ENCODE measurements around the gene NUDCD3.

Gene NUDCD3

DNA sequence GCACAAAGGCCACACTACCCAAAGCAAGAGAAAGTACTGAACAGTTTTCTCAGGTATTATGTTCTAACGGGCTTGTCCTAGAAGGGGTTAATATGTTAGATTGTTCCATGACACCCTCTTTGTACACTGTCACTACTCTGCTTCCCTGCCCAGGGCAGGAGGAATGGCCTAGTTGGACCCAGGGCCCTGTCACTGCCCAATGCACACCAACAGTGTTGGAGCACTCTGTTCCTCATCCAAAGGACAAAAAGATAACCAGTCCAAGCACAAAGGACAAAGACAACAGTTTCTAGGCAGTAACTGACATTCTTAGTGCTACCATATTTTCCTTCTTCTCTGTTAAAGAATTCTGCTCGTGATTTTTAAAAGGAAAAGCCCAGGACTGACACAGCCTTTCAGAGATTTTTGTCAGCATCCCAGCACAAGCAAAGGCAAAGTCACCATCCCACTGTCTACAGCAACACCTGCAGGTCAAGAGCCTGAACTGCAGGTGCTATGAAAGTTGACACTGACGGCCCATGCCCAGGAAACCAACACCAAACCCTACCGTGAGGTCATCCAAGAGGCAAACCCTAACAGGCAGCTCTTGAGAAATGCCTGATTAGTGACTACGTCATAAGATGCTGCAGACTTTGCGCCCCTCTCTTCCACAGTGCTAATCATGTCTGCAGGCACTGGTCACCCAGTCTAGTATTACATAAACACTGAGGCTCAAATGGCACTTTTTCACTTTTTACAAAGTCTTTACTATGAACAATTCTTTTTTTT is 13.2 kb downstream of the NUDCD3 start:
- DNase-seq = peak; percentile 65

DNA sequence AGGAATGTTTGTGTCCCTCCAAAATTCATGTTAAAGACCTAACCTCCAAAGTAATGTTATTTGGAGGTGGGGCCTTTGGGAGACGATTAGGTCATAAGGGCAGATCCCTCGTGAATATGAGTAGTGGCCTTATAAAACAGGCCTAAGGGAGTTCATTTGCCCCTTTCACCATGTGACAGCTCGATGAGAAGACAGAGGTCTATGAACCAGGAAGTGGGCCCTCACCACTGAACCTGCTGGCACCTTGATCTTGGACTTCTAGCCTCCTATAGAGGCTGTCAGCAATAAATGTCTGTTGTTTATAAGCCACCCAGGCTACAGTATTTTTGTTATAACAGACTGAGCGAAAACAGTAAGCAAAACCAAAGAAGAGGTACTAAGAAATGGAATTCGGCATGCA is 14.1 kb downstream of the NUDCD3 start:
- DNase-seq = no peak

DNA sequence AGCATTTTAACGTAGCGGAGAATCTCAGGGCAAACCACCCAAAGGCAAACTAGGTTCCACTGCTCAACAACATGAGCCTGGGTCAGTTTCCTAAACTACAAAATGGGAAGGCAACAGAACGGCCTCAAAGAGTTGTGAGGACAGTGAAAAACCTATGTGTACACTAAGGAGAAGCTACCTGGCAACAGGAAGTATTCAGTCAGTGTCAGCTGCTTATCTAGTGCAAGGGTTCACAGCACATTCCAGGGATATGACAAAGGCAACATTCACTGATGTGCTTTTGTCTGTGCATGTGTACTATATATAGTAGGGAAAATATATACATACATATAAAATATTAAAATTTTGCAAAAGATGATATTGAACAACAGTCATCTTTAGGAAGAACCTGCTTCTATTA is 17.2 kb downstream of the NUDCD3 start:
- no peak for DNase-seq

DNA sequence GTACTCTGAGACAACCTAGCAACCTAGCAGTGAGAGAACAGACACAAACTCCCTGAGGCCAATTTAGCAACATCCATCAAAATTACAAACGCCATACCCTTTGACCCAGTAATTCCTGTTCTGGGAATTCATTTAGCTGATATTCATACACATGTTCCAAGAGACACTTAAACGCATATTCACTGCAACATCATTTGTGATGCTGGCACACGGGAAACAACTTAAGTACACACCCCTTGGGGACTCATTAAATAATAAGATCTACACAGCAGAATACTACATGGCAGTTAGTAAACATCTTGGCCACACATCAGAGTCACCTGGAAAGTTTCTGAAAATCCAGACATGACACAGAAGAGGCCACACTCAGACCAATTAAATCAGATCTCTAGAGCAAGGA is 17.6 kb downstream of the NUDCD3 start:
- DNase-seq = no peak

DNA sequence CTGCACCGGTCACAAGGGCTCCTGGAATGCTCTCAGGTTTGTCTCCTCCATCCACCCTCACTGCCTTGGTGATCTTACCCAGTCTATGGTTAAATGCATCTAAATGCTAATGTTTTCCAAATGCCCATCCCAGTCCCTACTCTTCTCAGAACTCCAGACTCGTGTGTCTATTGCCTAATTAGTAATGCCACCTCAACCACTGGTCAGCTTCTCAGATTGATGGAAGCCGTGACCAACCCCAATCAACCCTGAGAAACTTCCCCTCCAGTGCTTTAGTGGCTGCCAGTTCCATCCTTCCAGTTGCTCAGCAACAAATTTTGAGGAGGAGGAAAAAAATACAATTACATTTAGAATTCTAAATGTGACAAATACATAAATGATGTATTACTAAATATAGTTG is 18.6 kb downstream of the NUDCD3 start:
- no peak for DNase-seq

DNA sequence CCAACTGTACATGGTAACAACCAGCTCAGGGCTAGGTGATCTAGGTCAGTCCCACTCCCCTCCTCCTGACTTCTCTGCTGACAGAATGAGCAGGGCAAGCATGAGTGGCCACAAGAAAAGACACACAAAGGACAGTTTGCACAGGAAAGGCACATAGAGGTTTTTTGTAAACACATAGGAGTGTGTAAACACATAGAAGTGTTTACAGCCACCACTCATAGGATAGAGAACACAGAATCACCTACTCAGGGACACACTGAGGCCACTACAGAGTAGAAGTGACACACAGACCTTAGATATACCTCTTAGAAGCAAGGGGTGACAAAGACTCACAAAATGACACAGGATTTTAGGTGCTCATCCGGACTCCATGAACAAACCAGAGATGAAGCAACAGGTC is 19.0 kb downstream of the NUDCD3 start:
- DNase-seq = no peak

DNA sequence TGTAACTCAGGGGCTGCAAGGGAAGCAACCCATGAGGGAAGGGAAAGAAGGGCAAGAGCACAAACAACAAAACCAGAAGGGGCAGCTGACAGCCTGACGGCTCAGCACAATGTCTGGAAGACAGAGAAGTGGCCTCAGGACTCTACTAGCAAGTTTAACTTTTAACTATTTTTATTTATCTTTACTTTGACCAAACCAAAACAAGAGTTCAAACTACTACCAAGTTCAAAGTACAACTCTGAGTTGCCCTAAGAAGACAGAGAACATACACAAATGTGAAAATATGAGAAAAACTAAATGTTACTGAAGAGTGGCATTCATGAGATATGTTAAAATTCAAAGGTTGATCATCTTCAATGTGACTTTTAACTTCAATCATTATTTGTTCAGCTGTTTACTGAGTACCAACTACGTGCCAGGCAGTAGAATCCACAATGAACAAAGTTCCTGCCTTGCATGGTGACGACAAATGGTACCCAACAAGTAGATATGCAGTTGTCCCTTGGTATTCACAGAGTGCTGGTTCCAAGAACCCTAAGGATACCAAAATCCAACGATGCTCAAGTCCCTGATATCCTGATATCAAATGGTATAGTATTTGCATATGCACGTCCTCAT is 19.7 kb downstream of the NUDCD3 start:
- DNase-seq = no peak

DNA sequence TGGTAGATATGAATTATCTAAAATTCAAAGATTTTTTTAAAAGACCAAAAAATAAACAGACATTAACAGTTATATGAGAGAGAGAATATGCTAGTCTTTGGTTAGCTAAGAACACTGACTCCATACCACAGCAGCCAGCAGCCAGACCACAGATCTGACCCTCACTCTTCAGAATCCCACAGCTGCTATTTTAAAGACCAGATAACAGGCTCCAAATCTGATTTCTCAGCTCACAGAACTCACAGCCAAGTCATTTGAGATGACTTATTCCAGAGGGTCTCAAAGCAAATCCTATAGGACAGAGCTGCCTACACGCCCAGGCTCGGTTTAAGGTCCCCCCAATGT is 20.4 kb downstream of the NUDCD3 start:
- DNase-seq = no peak

DNA sequence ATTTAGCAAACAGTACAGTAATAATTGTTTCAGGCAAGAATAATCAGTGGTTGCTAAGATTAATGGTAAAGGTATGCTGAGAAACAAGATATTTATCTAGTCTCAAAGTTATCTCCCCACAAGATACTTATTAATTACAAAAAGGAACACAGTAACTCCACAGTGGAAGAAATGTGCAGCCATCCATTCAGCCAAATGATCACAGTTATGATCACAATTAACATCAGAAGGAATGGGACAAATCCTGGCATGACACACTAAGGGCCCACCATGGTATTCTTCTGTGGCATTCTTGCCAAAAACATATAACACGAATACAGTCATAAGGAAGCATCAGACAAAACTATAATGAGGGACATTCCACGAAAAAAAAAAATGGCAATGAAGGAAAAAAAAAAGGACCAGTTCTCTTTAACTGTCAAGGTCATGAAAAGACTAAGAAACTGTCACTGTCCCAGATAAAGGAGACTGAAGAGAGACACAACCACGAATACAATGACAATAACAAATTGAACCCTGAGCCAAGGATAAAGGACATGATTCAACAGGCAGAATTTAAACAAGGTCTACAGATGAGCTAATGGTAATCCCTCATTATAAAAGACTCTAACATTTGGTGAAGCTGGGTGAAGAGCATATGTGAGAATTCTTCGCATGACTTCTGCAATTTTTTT is 20.9 kb downstream of the NUDCD3 start:
- DNase-seq = no peak

DNA sequence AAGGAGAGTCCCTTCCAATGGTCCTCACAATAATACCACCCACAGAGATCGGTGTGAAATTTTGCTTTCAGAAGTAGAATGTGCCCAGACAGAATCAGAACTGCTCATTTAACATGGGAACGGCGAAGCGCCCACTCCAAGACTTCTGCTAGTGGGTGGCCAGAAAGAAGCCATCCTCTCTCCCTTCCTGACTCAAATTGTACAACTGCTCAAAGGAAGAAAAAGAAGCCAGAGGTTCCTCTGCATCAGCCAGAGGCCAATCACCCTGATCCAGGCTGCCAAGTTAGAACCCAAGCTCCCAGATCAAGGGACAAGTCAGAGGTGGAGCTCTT is 23.3 kb downstream of the NUDCD3 start:
- no peak for DNase-seq

DNA sequence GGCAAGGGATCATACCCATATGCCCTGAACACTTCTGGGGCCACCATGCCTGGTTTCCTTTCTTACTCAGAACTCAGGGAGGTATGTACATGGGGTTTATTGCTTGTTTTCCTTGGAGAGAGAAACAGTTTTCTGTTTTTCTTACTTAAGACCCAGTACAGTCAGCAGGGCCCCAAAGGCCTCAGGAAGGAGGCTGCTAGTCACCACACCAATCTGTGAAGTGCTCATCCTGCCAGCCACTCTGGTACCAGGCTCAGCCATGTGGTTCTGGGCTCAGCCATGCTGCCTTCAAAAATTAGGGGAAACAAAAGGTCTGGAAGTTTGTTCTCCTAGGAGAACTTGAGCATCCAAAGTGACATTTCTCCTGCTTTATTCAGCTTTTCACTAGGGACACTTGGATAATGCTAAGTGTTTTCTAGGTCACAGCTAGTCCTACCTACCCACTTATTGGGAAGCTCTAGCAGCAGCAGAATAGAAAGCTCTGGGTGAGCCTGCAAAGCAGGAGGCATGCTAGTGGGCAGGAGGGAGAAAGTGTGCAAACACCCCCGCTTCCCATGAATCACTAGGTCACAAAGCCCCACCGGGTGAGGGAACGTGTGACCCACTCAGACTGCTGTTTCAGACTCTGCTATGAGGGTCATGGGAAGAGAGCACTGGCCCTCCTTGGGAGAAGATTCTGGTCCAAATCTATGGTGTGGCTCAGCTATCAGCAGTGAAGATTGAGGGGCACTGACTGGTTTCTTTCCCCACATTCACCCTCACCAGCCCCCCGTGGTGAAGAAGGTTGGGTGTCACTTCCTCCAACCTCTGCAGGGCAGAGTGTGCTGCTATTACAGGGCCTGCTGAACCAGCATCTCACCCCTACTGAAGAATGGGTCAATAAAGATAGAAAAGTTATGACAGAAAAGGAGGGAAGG is 23.9 kb downstream of the NUDCD3 start:
- DNase-seq = peak; percentile 7

DNA sequence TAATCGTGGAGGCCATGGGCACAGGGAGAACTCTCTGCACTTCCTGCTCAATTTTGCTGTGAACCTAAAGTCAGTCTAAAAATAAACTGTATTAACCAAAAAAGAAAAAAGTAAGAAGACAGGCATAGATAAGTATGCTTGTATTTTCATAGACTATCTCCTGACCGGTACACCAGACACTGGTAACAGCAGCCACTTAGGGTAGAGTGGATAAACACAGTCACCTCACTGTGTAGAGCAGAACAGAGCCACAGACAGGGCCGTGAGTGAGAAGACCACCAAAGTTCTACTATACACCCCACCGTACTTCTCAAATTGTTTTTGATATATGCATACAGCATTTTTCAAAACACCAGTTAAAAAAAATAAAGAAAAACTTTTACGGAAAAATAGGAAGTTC is 25.0 kb downstream of the NUDCD3 start:
- no peak for DNase-seq

DNA sequence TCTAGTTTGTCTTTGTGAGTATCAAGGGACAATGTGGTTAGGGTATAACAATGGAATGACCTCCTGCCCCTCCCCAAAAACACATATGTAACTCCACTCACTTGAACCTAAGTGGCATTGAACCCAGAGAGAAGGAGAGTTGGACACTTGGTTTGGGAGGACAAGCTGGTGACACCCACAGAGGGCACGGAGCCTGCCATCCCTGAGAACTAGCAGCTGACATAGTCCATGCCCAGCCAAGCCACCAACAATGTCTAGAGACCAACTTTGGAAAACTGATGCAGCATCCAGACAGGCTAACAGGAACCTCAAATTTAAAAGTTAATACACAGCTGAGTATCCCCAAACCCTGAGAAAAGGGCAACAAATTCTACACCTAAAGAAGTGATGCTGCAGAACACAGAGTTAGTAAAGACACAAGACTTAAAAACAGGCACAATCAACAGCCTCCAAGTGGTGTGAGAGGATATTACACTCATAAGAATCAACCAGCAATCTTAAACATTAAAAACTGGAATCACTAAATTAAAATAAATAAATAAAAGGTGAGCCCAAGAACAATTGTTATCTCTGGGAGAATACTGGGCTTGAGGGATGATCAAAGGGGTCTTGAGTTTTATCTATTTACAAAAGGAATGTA is 27.2 kb downstream of the NUDCD3 start:
- no peak for DNase-seq

DNA sequence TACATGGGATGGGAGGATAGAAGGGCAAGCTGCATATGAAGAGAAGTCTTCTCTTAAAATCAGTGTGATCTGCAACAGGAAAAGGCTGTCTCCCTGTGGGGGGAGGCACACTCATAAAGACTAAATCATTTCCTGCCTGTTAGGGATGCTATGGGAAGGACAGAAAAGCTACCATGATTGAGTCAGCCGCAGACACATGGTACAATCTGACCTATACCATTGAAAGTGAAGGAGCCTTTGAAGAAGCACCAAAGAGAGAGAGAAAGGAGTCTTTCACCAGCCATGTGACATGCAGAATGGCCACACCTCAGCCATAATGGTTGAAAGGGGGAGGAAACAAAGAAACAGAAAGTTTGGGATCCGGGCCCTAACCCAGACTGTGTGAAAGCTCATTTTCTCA is 29.1 kb downstream of the NUDCD3 start:
- peak; percentile 4 for DNase-seq

DNA sequence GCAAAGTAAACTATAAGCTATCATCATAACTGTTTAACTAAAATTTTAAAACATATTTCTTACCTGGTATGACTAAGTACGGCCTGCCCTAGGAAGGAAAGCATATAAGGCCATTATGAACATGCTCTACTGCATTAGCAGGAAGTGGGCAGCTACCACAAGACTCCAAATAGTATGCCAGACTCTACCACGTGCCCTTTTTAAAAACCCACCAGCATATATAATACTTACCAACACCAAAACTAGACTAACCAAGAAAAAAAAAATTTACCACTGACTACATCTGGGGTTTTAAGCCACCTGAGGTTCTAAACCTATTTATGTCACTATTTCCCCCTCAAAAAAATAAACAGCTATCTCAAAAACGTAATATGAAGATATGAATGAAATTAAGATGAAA is 30.1 kb downstream of the NUDCD3 start:
- peak; percentile 46 for DNase-seq

DNA sequence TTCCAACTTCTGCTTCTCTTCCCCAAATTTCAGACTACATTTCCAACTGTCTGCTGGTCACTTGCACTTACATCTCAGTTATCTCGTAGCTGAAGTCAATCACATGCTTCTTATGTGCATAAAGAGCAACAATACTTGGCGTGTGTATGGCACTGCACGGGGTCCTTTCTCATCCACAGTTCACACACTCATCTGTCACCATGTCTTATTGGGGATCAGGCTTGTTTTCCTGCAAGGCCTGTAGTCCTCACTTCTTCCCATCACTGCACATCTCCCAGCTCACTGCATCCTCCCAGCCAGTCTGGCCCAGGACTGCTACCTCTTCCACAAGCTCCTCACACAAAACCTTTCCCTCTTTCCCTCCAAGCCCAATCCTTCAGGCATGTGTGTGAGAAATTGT is 35.3 kb downstream of the NUDCD3 start:
- DNase-seq = no peak

DNA sequence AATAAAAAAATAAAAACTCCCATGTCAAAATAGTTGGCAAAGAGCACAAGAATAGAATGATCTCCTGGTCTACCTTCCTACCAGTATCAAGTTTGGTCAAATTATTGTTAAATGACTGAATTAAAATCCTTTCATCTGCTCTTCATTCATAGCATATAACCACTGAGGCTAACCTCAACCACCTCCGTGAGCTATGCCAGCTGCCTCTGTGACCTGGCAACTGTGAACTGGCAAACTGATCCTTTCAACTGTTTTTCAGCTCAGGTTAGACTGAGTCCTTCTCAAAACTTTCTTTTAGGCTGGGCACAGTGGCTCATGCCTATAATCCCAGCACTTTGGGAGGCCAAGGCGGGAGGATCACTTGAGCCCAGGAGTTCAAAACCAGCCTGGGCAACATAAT is 36.1 kb downstream of the NUDCD3 start:
- no peak for DNase-seq

DNA sequence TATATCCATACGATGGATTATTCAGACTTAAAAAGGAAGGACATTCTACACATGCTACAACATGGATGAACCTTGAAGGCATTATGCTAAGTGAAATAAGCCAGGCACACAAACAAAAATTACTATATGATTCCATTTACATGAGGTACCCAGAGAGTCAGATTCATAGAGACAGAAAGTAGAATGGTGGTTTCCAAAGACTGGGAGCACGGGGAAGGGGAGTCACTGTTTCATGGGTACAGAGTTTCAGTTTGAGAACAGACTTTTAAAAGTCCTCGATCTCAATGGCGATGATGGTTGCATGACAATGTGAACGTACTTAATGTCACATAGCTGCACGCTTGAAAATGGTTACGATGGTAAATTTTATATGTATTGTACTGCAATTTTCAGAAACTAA is 39.3 kb downstream of the NUDCD3 start:
- DNase-seq = no peak

DNA sequence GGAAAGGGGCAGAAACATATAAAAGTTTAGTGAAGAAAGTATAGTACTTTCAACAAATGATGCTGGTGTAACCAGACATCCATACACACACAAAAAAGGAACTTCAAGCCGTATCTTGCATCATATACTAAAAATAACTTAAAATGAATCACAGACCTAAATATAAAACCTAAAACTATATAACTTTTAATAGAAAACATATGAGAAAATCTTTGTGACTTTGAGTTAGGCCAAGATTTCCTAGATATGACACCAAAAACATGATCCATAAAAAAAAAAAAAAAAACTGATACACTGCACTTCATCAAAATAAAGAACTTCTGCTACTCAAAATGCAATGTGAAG is 40.9 kb downstream of the NUDCD3 start:
- DNase-seq = no peak

DNA sequence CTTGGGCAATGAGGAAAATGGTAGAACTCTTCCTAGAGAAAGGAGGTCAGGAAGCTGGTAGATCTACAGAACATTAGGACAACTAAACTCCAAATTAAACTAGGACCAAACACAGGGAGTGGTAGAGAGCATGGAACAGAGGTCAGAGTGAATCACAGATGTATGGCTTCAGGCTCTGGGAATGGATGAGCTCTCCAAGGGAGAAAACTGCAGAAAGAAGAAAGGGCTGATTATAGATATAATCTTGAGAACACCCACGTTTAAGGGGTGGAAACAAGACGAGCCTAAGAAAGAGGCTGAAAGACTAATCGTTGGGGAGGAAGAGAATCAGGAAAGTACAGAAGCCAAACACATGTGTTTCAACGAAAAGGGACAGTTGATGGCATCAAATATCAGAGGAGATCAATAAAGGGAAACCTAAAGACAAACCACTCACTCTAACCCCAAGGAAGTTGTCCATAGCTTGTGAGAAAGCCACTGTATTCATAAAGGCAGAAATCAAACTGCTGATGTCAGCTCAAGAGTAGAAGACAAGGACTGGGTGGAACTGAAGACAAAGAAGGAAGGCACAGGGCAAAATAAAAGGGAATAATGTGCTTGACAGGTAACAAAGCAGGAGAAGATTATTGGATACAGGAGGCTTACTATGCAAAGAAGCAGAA is 41.4 kb downstream of the NUDCD3 start:
- no peak for DNase-seq

DNA sequence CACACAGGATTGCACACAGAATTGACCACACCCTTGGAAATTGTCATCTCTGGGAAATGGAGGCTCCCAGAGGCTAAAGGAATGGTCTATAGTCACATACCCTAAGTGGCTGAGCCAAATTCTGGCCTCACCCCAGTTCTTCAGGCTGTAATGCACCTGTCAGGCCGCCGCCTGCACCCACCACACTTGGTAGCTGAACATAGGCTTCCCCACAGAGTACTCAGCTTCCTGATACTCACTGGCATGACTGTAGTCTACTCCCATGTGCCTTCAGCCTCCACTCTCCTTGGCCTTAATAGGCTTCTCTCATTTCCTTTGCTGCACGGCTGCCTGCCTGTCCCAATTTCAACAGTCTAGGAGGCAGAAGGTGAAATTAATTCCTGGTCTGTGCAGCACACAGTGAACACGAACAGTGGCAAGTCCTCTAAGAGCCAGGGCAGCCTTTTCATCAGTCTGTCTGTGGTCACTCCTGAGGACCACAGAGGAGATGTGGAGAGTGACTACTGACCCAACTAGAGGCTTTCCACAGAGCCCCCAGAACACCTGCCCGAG is 42.5 kb downstream of the NUDCD3 start:
- no peak for DNase-seq

DNA sequence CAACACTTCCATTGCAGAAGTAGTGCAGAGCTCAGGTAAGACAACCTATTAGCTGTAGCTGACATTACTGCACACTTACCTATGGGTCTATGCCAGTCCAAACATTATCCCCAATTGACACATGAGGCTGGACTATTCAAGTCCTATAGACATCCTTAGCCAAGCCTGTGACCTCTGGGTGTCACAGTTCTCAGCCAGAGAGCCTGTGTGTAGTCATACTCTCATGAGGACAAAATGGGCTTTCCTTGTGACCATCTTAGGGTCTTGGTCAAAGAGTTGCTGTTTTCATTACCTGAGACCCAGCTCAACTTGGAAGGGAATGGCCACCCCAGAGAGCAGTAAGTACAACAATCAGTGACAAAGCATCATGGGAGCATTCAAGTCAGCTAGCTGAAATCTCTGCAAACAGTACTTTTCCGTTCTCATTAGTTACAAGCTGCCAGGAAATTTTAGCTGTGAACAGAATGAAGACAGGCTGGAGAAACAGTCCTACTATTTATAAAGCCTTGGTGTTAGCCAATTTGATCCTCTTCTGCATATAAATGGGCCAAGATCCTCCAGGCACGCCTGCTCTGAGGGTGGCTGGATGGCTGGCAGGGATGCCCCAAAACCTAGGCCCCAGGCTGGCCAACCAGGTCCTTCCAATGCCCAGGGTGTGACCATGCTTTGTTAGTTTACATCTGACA is 44.3 kb downstream of the NUDCD3 start:
- DNase-seq = no peak

All from activated naive CD4-positive, alpha-beta T cell treated with Interleukin-2 at 50 U/mL for 16 hours (primary cell).